ENCODE data around the gene HERC4.

GRCh38 chr10:68086011-68086410 lies 10.9 kb upstream of the HERC4 start:
- TF ChIP-seq POLR2A (IDR thresholded peaks at IDR 0.05) = no peak
- no peak for TF ChIP-seq CTCF (IDR thresholded peaks at IDR 0.05)

All from lower leg skin (tissue), 3 donors.